Tibial nerve (tissue), 3 donors: ENCODE measurements around the gene WDR27.

Source experiments
- CTCF ChIP-seq, 5 experiments: fragments of 200-600 bp in 3 of 5; fragments of 450-650 bp in 2 of 5; sonication (generic) in 3 of 5; IDR thresholded peaks; one replicate each; pipeline ENCODE4 v1.5.1; 2016 to 2019; ENCODE audit warnings: antibody characterized with exemption in 5 of 5, mild to moderate bottlenecking in 3 of 5, moderate library complexity in 2 of 5
- POLR2A ChIP-seq, 2 donors: fragments of 450-650 bp; IDR thresholded peaks; one replicate each; pipeline ENCODE4 v1.6.1; 2017; ENCODE audit warnings: antibody characterized with exemption in 2 of 2, mild to moderate bottlenecking in 2 of 2, moderate library complexity in 2 of 2

DNA sequence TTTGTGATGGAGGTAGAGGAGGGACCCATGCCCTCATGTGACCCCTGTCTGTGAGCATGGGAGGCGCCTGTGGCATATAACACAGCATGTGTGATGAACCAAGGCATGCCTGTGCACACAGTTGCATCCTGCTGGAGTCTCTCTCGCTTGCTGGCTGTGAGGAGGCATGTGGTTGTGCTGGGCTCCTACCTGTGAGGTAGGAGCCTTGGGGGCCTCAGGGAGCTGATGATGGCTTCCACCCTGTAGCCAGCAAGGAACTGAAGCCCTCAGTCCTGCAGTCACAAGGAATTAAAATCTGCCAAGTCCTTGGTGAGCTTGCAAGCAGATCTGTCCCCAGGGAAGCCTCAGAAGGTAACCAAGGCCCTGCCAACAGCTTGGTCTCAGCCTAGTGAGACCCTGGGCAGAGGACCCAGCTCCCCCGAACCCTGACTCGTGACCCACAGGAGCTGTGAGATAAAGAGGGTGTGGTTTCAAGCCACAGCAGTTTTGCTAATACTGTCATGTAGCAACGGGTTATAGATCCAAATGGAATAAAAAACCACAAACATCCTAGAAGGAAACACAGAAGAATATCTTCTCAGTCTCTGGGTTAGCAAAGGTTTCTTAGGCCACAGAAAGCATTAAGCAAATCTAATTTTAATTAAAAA, 145.7 kb downstream of the WDR27 start:
- TF ChIP-seq CTCF (IDR thresholded peaks at IDR 0.05) (no peak), POLR2A (IDR thresholded peaks at IDR 0.05) (no peak)
